ENCODE results near the gene MBOAT1. TPM values are rescaled to one million over a fixed set of nuclear protein-coding genes. Genes with fewer than 3 reads are reported as not detected.
"Not testable (repeated sequence)": the region's sequence is repeated elsewhere in the genome, so short reads cannot be mapped to it uniquely, and the experiment has no call there.

The MBOAT1 gene
- 32.6 and 34.9 TPM in 2 replicates for total RNA-seq

- intact Hi-C loops (cut with micrococcal nuclease), result loop anchor here (1.0 to 10.0 kb wide), 7 partner anchors 10 to 1948 kb away; partner anchors contain the start of genes CDKAL1, DEK and E2F3
Measured at GRCh38 chr6:20212392-20213111, at the start of gene MBOAT1. MBOAT1 (minus strand) TSS chr6:20212469; CDS start chr6:20212234, 235 bp downstream.

- intact Hi-C loops (cut with micrococcal nuclease), result no loop called here
Measured at GRCh38 chr6:20261685-20262084, 49.4 kb upstream of the MBOAT1 start.

GRCh38 chr6:20260360-20260759, 48.1 kb upstream of the MBOAT1 start:
- intact Hi-C loops (cut with micrococcal nuclease), result no loop called here

DNA sequence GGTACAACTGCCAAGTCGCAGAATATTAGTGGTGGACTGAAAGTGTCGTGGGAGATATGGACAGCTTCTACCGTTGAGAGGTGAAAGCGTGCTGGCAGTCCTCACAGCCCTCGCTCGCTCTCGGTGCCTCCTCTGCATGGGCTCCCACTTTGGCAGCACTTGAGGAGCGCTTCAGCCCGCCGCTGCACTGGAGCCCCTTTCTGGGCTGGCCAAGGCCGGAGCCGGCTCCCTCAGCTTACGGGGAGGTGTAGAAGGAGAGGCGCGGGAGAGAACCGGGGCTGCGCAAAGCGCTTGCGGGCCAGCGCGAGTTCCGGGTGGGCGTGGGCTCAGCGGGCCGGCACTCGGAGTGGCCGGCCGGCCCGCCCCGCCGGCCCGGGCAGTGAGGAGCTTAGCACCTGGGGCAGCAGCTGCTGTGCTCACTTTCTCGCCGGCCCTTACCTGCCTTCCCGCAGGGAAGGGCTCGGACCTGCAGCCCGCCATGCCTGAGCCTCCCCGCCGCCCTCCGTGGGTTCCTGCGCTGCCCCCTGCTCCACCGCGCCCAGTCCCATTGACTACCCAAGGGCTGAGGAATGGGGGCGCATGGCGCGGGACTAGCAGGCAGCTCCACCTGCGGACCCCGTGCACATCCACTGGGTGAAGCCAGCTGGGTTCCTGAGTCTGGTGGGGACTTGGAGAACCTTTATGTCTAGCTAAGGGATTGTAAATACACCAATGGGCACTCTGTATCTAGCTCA, 47.2 kb upstream of the MBOAT1 start:
- intact Hi-C loops (cut with micrococcal nuclease), result no loop called here

- intact Hi-C loops (cut with micrococcal nuclease), result no loop called here
Measured at GRCh38 chr6:20255428-20255827, 43.2 kb upstream of the MBOAT1 start.

GRCh38 chr6:20254295-20254694, 42.0 kb upstream of the MBOAT1 start:
- intact Hi-C loops (cut with micrococcal nuclease), result no loop called here

GRCh38 chr6:20253021-20253420, 40.8 kb upstream of the MBOAT1 start:
- intact Hi-C loops (cut with micrococcal nuclease), result no loop called here

DNA sequence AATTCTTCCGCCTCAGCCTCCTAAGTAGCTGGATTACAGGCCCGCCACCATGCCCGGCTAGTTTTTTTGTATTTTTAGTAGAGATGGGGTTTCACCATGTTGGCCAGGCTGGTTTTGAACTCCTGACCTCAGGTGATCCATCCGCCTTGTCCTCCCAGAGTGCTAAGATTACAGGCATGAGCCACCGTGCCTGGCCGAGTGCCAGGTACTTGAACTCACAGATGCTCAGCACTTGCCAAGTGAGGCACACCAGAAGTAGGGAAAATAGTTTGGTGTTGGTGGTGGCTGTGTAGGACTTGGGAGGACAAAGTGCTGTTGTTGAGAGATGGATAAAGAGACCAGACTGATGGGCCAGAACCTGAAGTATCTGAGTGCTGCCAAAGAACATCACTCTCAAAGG, 40.0 kb upstream of the MBOAT1 start:
- intact Hi-C loops (cut with micrococcal nuclease), result no loop called here

DNA sequence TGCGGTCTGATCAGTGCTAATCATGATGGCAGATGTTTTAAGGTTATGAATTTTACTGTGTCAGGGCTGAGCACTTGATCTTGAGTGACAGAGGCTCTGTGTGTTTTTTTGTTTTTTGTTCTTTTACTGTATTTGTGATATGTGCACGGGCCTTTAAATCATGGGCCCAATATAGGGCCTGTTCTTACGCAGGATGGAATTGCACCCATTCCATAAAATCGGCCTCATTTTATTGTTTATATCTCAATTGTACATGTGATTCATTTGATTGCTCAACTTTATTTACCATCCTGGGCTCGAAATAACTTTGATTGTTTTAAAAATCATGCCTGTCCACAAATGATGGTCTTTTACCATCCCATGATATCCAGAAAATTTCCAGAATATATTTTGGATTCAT, 39.3 kb upstream of the MBOAT1 start:
- intact Hi-C loops (cut with micrococcal nuclease), result no loop called here

- intact Hi-C loops (cut with micrococcal nuclease), result no loop called here
Measured at GRCh38 chr6:20246125-20246524, 33.9 kb upstream of the MBOAT1 start.

DNA sequence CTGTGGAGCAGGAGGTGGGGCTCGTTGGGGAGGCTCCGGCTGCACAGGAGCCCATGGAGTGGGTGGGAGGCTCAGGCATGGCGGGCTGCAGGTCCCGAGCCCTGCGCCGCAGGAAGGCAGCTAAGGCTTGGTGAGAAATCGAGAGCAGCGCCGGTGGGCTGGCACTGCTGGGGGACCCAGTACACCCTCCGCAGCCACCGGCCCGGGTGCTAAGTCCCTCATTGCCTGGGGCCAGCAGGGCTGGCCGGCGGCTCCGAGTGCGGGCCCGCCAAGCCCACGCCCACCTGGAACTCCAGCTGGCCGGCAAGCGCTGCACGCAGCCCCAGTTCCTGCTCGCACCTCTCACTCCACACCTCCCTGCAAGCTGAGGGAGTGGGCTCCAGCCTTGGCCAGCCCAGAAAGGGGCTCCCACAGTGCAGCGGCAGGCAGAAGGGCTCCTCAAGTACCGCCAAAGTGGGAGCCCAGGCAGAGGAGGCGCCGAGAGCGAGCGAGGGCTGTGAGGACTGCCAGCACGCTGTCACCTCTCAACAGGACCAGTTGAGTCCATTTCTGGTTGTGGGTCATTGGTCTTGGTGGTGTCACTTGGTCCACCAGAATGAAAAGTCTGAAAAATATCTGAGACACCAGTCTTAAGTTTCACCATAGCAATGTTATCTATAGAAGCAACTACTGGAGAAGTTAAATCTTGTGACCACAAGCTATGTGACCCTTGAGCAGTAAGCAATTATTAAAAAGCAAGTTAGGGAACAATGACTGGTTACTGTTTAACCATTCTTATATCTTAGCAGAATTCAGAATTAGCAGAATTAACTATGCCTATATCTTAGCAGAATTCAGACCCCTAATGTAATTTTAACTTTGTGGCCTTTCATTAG, 32.8 kb upstream of the MBOAT1 start:
- intact Hi-C loops (cut with micrococcal nuclease), result not testable (repeated sequence)

DNA sequence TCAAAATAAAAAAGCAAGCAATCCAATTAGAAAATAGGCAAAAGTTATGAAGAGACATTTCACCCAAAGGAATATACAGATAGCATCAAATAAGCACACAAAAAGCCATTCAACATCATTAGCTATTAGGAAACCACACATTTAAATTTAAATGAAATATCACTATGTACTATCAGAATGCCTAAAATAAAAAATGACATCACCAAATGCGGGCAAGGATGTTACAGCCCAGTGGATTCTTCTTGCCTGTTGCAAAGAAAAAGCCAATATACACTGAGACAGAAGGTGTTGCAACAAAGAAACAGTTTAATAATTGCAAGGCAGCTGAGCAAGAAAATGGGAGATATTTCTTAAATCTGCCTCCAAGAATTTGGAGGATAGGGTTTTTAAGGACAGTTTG, 31.0 kb upstream of the MBOAT1 start:
- intact Hi-C loops (cut with micrococcal nuclease), result no loop called here

GRCh38 chr6:20242397-20242796, 30.1 kb upstream of the MBOAT1 start:
- intact Hi-C loops (cut with micrococcal nuclease), result no loop called here

DNA sequence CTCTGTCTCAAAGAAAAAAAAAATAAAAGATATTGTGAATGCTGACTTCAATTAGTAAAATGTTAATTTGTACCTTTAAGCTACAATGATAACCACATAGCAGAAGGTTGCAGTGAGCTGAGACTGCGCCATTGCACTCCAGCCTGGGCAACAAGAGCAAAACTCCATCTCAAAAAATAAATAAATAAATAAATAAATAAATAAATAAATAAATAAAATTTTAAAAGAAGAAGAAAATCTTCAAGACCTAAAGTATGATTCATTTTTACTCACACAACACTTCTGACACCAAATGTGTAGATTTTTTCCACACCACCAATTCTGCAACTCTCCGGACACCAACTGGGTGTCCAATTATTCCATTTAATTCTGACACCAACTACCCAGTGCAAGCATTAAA, 28.8 kb upstream of the MBOAT1 start:
- intact Hi-C loops (cut with micrococcal nuclease), result no loop called here

DNA sequence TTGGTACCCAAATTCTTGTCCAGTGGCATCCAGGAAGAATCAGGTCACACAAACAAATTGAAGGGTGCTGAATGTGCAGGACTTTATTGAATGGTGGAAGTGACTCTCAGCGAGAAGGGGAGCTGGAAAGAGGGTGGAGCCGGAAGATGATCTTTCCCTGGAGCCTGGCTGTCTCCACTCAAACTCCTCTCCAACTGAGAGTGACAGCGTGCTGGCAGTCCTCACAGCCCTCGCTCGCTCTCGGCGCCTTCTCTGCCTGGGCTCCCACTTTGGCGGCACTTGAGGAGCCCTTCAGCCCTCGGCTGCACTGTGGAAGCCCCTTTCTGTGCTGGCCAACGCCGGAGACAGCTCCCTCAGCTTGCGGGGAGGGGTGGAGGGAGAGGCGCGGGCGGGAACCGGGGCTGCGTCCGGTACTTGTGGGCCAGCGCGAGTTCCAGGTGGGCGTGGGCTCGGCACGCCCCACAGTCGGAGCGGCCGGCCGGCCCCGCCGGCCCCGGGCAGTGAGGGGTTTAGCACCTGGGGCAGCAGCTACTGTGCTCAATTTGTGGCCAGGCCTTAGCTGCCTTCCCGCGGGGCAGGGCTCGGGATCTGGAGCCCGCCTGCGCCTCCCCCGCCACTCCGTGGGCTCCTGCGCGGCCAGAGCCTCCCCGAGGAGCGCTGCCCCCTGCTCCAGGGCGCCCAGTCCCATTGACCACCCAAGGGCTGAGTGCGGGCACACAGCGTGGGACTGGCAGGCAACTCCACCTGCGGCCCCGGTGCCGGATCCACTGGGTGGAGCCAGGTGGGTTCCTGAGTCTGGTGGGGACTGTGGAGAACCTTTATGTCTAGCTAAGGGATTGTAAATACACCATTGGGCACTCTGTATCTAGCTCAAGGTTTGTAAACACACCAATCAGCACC, 26.7 kb upstream of the MBOAT1 start:
- intact Hi-C loops (cut with micrococcal nuclease), result no loop called here

- intact Hi-C loops (cut with micrococcal nuclease), result no loop called here
Measured at GRCh38 chr6:20237677-20238460, 25.6 kb upstream of the MBOAT1 start.

GRCh38 chr6:20236909-20237600, 24.8 kb upstream of the MBOAT1 start:
- intact Hi-C loops (cut with micrococcal nuclease), result no loop called here

- intact Hi-C loops (cut with micrococcal nuclease), result no loop called here
Measured at GRCh38 chr6:20236344-20236743, 24.1 kb upstream of the MBOAT1 start.

GRCh38 chr6:20235041-20235440, 22.8 kb upstream of the MBOAT1 start:
- intact Hi-C loops (cut with micrococcal nuclease), result no loop called here

Data from T-helper 2 cell treated with Interferon-gamma antibody and Interleukin-4, amounts not matched to agents 100 ng/mL and 5 ng/mL, for 36 hours (primary cell).